ENCODE data around the gene ERG28. TPM values are rescaled to one million over a fixed set of nuclear protein-coding genes. Genes with fewer than 3 reads are reported as not detected.

Gene ERG28
- total and polyA plus RNA-seq, 10 of the 15 experiments (the other 5 are each of a cell fraction or from before 2014, with no cell fraction given): 15.2 to 67.0 (median 48.1) TPM

GRCh38 chr14:75667099-75667765 is 6.6 kb upstream of the ERG28 start:
- DNase-seq (ENCODE audit: low read depth, low spot score) (no peak), FAIRE-seq (peak; percentile 18), ATAC-seq (no peak)
- no peak overlapping the region for H3K27ac ChIP-seq (ENCODE audit: control insufficient read depth, insufficient read depth)
- peaks cover 2% of the 10 kb centered on the region; the same call in 1 of the 2 replicates for H3K79me2 ChIP-seq (ENCODE audit: control insufficient read depth, insufficient read depth, low read length)
- BruUV-seq (replicated peaks): no TSS peak
- ChIA-PET RAD21 (ENCODE audit: unreplicated experiment) (interaction anchor here (0.7 kb wide), 1 partner anchor 147 kb away, joined by 4 read pairs; no protein-coding TSS in a partner anchor), SMC1A (ENCODE audit: uncharacterized antibody, unreplicated experiment) (no interaction called here), POLR2A (interaction anchor here (0.7 kb wide), 1 partner anchor 329 kb away, joined by 3 read pairs; no protein-coding TSS in a partner anchor), CTCF (interaction anchor here (1.3 kb wide), 1 partner anchor 10 kb away, joined by 8 read pairs; no protein-coding TSS in a partner anchor)
- H3K36me3 ChIP-seq (ENCODE audit: control insufficient read depth in 2 of 2, insufficient read depth in 2 of 2, low read length in 1 of 2): no peaks in the 10 kb centered on the region; a peak in 2 of 4 replicates
- in situ Hi-C loops (cut with MboI): no loop called here
- intact Hi-C loops (cut with micrococcal nuclease; ENCODE audit: unreplicated experiment): no loop called here
- no peaks in the 10 kb centered on the region; the same call in 1 of the 2 replicates for H3K4me1 ChIP-seq (ENCODE audit: control insufficient read depth, insufficient read depth, low read length)
- H2AFZ ChIP-seq (ENCODE audit: control insufficient read depth, low read depth, low read length): no peak overlapping the region
- H3K9ac ChIP-seq (ENCODE audit: control insufficient read depth, insufficient read depth, low read length): no peak overlapping the region
- no peaks in the 10 kb centered on the region for H4K20me1 ChIP-seq (ENCODE audit: control insufficient read depth, insufficient read depth)
- no peak overlapping the region for H3K4me2 ChIP-seq (ENCODE audit: control insufficient read depth, insufficient read depth)
- H3K9me3 ChIP-seq (replicated peaks; ENCODE audit: control insufficient read depth, insufficient read depth, low read length): no peaks in the 10 kb centered on the region; the same call in 2 of the 3 replicates
- TF ChIP-seq, protein P1, sequence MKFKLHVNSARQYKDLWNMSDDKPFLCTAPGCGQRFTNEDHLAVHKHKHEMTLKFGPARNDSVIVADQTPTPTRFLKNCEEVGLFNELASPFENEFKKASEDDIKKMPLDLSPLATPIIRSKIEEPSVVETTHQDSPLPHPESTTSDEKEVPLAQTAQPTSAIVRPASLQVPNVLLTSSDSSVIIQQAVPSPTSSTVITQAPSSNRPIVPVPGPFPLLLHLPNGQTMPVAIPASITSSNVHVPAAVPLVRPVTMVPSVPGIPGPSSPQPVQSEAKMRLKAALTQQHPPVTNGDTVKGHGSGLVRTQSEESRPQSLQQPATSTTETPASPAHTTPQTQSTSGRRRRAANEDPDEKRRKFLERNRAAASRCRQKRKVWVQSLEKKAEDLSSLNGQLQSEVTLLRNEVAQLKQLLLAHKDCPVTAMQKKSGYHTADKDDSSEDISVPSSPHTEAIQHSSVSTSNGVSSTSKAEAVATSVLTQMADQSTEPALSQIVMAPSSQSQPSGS (IDR thresholded peaks at IDR 0.05; ENCODE audit: low read length): no peak
- no peak for TF ChIP-seq CBX3 (IDR thresholded peaks at IDR 0.05; ENCODE audit: borderline replicate concordance, low read depth)
- no peak for TF ChIP-seq TAF1 (IDR thresholded peaks at IDR 0.05; ENCODE audit: borderline replicate concordance, low read depth, low read length)
- TF ChIP-seq MTA3 (IDR thresholded peaks at IDR 0.05; ENCODE audit: borderline replicate concordance, low read length): no peak
- TF ChIP-seq, protein P2, sequence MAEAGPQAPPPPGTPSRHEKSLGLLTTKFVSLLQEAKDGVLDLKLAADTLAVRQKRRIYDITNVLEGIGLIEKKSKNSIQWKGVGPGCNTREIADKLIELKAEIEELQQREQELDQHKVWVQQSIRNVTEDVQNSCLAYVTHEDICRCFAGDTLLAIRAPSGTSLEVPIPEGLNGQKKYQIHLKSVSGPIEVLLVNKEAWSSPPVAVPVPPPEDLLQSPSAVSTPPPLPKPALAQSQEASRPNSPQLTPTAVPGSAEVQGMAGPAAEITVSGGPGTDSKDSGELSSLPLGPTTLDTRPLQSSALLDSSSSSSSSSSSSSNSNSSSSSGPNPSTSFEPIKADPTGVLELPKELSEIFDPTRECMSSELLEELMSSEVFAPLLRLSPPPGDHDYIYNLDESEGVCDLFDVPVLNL (IDR thresholded peaks at IDR 0.05; ENCODE audit: low read depth, low read length): no peak
- TF ChIP-seq RB1 (IDR thresholded peaks at IDR 0.05; ENCODE audit: borderline replicate concordance): no peak
- no peak for TF ChIP-seq CREB1 (IDR thresholded peaks at IDR 0.05; ENCODE audit: low read depth)
- TF ChIP-seq MYC (IDR thresholded peaks at IDR 0.05; ENCODE audit: insufficient read depth, insufficient read length, insufficient replicate concordance, low read length, severe bottlenecking): no peak
- no peak overlapping the region for H3K4me3 ChIP-seq
- whole genome bisulfite sequencing (ENCODE audit: insufficient coverage, insufficient replicate concordance, low lambda C conversion rate, missing lambda C conversion rate): 89% methylated on average over 2 of the region's 2 CpGs
- H3K27me3 ChIP-seq (replicated peaks in 1 of 2; ENCODE audit: control insufficient read depth in 2 of 2, insufficient read depth in 2 of 2, low read length in 1 of 2): no peaks in the 10 kb centered on the region

All from GM12878 (cell line).